SK-N-SH treated with all-trans-retinoic acid at 6 μM for 48 hours (cell line): ENCODE results near the gene TTC39C.
A peak's percentile ranks its signal among the peaks of the same experiment; 100 is the strongest.

Experiments
- ATAC-seq: fragments of 200-7000 bp; cut with Tn5 transposase; 3 replicates; pipeline ENCODE4 v1.9.1; 2020; ENCODE audit warnings: mild to moderate bottlenecking, moderate library complexity
- ARNTL ChIP-seq: fragments of 450-650 bp; formaldehyde crosslinking; IDR thresholded peaks from 2 replicates; pipeline ENCODE4 v1.5.0; 2020; ENCODE audit warnings: low read depth, mild to moderate bottlenecking, moderate library complexity, borderline replicate concordance
- BACH2 ChIP-seq: fragments of 250-450 bp; sonication (Bioruptor Pico); IDR thresholded peaks from 2 replicates; pipeline ENCODE4 v1.9.0; 2021; ENCODE audit warnings: mild to moderate bottlenecking, borderline replicate concordance
- CREB5 ChIP-seq: fragments of 250-450 bp; sonication (Bioruptor Pico); IDR thresholded peaks from 2 replicates; pipeline ENCODE4 v1.5.1; 2020; ENCODE audit warnings: low read depth, mild to moderate bottlenecking, moderate library complexity
- CSDC2 ChIP-seq: fragments of 250-450 bp; sonication (Bioruptor Pico); IDR thresholded peaks from 2 replicates; pipeline ENCODE4 v1.5.0; 2020; ENCODE audit warnings: mild to moderate bottlenecking, moderate library complexity
- CSRNP3 ChIP-seq: fragments of 250-450 bp; sonication (Bioruptor Pico); IDR thresholded peaks from 2 replicates; pipeline ENCODE4 v1.5.1; 2021; ENCODE audit warnings: mild to moderate bottlenecking, moderate library complexity
- ESRRG ChIP-seq: fragments of 250-450 bp; sonication (Bioruptor Pico); IDR thresholded peaks from 2 replicates; pipeline ENCODE4 v1.6.1; 2021; ENCODE audit warnings: mild to moderate bottlenecking
- GLIS3 ChIP-seq: fragments of 250-450 bp; sonication (Bioruptor Pico); IDR thresholded peaks from 2 replicates; pipeline ENCODE4 v1.5.0; 2020; ENCODE audit warnings: mild to moderate bottlenecking, moderate library complexity
- ISL1 ChIP-seq: fragments of 250-450 bp; sonication (Bioruptor Pico); IDR thresholded peaks from 2 replicates; pipeline ENCODE4 v2.1.2; 2022; ENCODE audit warnings: mild to moderate bottlenecking, moderate library complexity
- OSR1 ChIP-seq: fragments of 250-450 bp; sonication (Bioruptor Pico); IDR thresholded peaks from 2 replicates; pipeline ENCODE4 v1.8.0; 2022; ENCODE audit warnings: moderate library complexity, mild to moderate bottlenecking, inconsistent platforms
- PATZ1 ChIP-seq: fragments of 250-450 bp; sonication (Bioruptor Pico); IDR thresholded peaks from 2 replicates; pipeline ENCODE4 v1.8.0; 2020; ENCODE audit warnings: mild to moderate bottlenecking, moderate library complexity, borderline replicate concordance
- POU6F1 ChIP-seq: fragments of 250-450 bp; sonication (Bioruptor Pico); IDR thresholded peaks from 2 replicates; pipeline ENCODE4 v1.8.0; 2021; ENCODE audit warnings: low read depth, mild to moderate bottlenecking, moderate library complexity, borderline replicate concordance
- PPARA ChIP-seq: fragments of 250-450 bp; sonication (Bioruptor Pico); IDR thresholded peaks from 2 replicates; pipeline ENCODE4 v1.5.0; 2020; ENCODE audit warnings: mild to moderate bottlenecking, borderline replicate concordance
- RARB ChIP-seq: fragments of 250-450 bp; sonication (Bioruptor Pico); IDR thresholded peaks from 2 replicates; pipeline ENCODE4 v1.8.0; 2021; ENCODE audit warnings: mild to moderate bottlenecking, moderate library complexity
- SNAI2 ChIP-seq: fragments of 250-450 bp; sonication (Bioruptor Pico); IDR thresholded peaks from 2 replicates; pipeline ENCODE4 v1.5.0; 2020; ENCODE audit warnings: mild to moderate bottlenecking, moderate library complexity
- TCF4 ChIP-seq: fragments of 250-450 bp; sonication (Bioruptor Pico); IDR thresholded peaks from 2 replicates; pipeline ENCODE4 v1.8.0; 2021; ENCODE audit warnings: mild to moderate bottlenecking, moderate library complexity, borderline replicate concordance
- TOX ChIP-seq: fragments of 250-450 bp; sonication (Bioruptor Pico); IDR thresholded peaks from 2 replicates; pipeline ENCODE4 v1.8.0; 2021; ENCODE audit warnings: mild to moderate bottlenecking, moderate library complexity, borderline replicate concordance
- TSHZ2 ChIP-seq: fragments of 250-450 bp; sonication (Bioruptor Pico); IDR thresholded peaks from 2 replicates; pipeline ENCODE4 v1.5.0; 2020; ENCODE audit warnings: mild to moderate bottlenecking, moderate library complexity
- ZC3H10 ChIP-seq: fragments of 250-450 bp; sonication (Bioruptor Pico); IDR thresholded peaks from 2 replicates; pipeline ENCODE4 v1.5.1; 2021; ENCODE audit warnings: mild to moderate bottlenecking, moderate library complexity
- ZFP3 ChIP-seq: fragments of 250-450 bp; sonication (Bioruptor Pico); IDR thresholded peaks from 2 replicates; pipeline ENCODE4 v1.5.0; 2020; ENCODE audit warnings: mild to moderate bottlenecking, moderate library complexity
- ZFP30 ChIP-seq: fragments of 450-650 bp; formaldehyde crosslinking; IDR thresholded peaks from 2 replicates; pipeline ENCODE4 v1.5.0; 2022; ENCODE audit warnings: mild to moderate bottlenecking, moderate library complexity
- ZNF565 ChIP-seq: fragments of 450-650 bp; formaldehyde crosslinking; conservative IDR thresholded peaks from 2 replicates; pipeline ENCODE4 v1.5.0; 2020; ENCODE audit warnings: low read depth, mild to moderate bottlenecking, moderate library complexity
- ZNF70 ChIP-seq: fragments of 450-650 bp; formaldehyde crosslinking; IDR thresholded peaks from 2 replicates; pipeline ENCODE4 v1.5.0; 2020; ENCODE audit warnings: mild to moderate bottlenecking, moderate library complexity
- ZNF8 ChIP-seq: fragments of 450-650 bp; formaldehyde crosslinking; IDR thresholded peaks from 2 replicates; pipeline ENCODE4 v1.5.0; 2020; ENCODE audit warnings: mild to moderate bottlenecking, moderate library complexity

TTC39C gene

GRCh38 chr18:24095976-24096375, 81.4 kb downstream of the TTC39C start:
- TF ChIP-seq ZC3H10 (CRISPR knock-in tag) (no peak), ISL1 (no peak), CSDC2 (CRISPR knock-in tag) (no peak), ZFP3 (CRISPR knock-in tag) (no peak), TOX (CRISPR knock-in tag) (no peak), ARNTL (CRISPR knock-in tag) (no peak), TSHZ2 (CRISPR knock-in tag) (no peak), ESRRG (CRISPR knock-in tag) (no peak), BACH2 (CRISPR knock-in tag) (no peak), GLIS3 (CRISPR knock-in tag) (no peak), PPARA (CRISPR knock-in tag) (no peak), OSR1 (CRISPR knock-in tag) (no peak), SNAI2 (CRISPR knock-in tag) (no peak), TCF4 (CRISPR knock-in tag) (no peak), ZNF565 (CRISPR knock-in tag) (no peak), POU6F1 (CRISPR knock-in tag) (no peak), ZNF8 (no peak), RARB (no peak), PATZ1 (CRISPR knock-in tag) (no peak)

GRCh38 chr18:24103320-24104021, 88.9 kb downstream of the TTC39C start:
- ATAC-seq: peak; percentile 90
- peak; percentile 90 for TF ChIP-seq ISL1
- no peak for TF ChIP-seq ZFP30 (CRISPR knock-in tag)
- 0 out of 2 replicates have a peak, but pooled peaks have one; percentile 66 for TF ChIP-seq RARB
- 0 out of 2 replicates have a peak, but pooled peaks have one; percentile 73 for TF ChIP-seq TSHZ2 (CRISPR knock-in tag)
- TF ChIP-seq SNAI2 (CRISPR knock-in tag): peak; percentile 80; the same call in 1 of the 2 replicates

More at GRCh38 chr18:24095976-24096375, 81.4 kb downstream of the TTC39C start:
- ATAC-seq: no peak

GRCh38 chr18:24104486-24104885, 89.9 kb downstream of the TTC39C start:
- no peak for ATAC-seq
- TF ChIP-seq ZC3H10 (CRISPR knock-in tag): no peak
- no peak for TF ChIP-seq CSRNP3 (CRISPR knock-in tag)
- TF ChIP-seq ISL1: no peak
- TF ChIP-seq ARNTL (CRISPR knock-in tag): no peak
- no peak for TF ChIP-seq BACH2 (CRISPR knock-in tag)
- TF ChIP-seq RARB: no peak
- no peak for TF ChIP-seq POU6F1 (CRISPR knock-in tag)
- no peak for TF ChIP-seq ZFP30 (CRISPR knock-in tag)
- no peak for TF ChIP-seq PPARA (CRISPR knock-in tag)
- TF ChIP-seq OSR1 (CRISPR knock-in tag): no peak
- no peak for TF ChIP-seq TCF4 (CRISPR knock-in tag)
- no peak for TF ChIP-seq GLIS3 (CRISPR knock-in tag)
- no peak for TF ChIP-seq CREB5
- TF ChIP-seq TOX (CRISPR knock-in tag): no peak
- TF ChIP-seq ZNF70 (CRISPR knock-in tag): no peak
